CD4-positive, alpha-beta T cell treated with Interleukin-4 for 4 hours (primary cell): ENCODE data around the gene PARD3B.

Experiments used
- DNase-seq: peaks from one replicate; pipeline ENCODE4 v3.0.0-alpha.2; 2020

Gene PARD3B

GRCh38 chr2:205370726-205371125 is 825.5 kb downstream of the PARD3B start:
- no peak for DNase-seq

GRCh38 chr2:205372141-205372540 is 826.9 kb downstream of the PARD3B start:
- no peak for DNase-seq

DNA sequence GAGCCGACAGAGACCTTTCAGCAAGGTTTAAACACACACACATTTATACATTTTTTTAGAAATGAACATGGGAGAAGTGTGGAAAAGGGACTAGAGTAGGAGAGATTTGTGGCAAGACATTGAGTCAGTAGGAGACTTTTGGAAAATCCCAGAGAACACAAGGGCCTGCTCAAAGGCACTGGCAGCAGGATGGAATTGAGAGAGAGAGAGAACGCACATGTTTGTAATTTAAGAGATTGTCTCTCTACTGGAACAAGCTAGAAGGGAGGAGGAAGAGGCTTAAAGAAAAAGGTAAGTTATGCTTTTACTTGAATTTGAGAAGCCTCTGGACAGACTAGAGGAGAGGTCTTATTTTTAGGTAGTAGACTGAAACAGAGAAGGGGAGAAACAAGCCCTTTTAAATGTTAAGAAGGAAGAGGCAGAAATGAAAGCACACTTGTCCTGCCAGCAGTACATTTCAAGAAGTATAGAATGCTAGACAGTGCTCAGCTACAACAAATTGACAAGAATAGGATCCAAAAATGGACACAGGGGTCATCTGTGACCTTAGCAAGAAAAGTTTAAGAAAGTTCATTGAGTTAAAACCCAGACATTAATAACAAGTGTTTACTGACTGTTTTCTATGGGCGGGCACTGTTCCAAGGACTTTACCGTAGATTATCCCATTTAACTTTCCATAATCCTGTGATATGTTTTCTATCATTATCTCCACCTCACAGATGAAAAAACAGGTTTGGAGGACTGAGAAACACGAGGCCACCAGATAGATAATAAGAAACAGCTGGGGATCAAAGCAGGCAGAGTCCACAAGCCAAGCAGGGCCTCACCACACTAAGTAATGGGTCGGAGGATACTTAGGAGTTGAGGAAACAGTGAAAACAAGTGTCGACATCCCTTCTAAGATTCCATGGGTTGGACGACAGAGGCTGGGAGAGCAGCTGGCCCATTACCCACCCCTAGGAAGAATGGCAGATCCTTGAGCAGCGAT is 830.5 kb downstream of the PARD3B start:
- DNase-seq = no peak

DNA sequence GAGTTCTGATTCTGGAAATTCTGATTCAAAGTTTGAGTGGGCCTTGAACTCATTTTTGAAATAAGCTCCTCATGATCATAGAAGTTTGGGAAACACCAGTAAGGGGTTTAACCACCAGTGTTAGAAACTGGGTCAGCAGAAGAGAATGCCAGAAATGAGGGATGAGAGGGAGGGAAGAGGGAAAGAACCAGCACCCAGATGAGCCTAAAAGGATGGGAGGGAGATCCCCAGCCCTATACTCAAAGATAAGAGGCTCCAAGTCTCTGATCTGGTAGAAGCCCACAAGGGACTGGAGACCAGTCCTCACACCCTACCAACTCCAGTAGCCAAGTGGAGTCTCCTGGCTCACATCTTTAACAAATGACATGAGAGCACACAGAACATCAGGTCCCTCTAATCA is 832.0 kb downstream of the PARD3B start:
- no peak for DNase-seq

DNA sequence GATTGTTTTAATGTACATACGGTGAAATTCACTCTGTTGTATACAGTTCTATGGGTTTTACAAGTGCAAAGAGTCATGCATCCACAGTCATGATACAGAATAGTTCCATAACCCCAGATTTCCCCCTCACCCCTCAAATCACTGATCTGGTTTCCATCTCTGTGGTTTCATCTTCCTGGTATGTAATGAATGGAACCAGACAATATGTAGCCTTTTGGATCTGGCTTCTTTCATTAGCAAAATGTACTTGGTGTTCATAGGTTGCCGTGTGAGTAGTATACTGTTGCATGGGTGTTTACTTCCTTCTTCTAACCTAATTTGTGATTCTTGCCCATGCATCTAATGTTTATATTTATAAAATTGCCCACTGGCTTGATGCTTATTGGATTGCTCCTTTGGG is 838.3 kb downstream of the PARD3B start:
- no peak for DNase-seq

DNA sequence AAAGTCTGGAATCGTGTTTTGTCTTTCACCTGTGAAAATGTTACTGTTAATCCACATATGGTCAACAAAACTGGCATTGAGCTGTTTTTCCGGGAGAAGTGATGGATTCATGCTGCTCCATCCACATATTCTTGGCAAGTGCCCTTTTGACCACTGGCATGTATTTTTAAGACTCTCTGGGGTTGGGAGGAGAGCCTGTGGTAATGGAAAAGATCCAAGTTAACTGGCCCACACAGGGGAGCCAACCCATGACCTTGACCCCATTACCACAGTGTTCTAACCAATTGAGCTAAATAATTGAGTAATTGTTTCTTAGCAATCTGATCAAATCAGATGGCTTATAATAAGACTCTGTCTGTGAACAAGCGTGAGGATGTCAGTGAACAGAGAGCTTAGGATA is 840.8 kb downstream of the PARD3B start:
- no peak for DNase-seq

DNA sequence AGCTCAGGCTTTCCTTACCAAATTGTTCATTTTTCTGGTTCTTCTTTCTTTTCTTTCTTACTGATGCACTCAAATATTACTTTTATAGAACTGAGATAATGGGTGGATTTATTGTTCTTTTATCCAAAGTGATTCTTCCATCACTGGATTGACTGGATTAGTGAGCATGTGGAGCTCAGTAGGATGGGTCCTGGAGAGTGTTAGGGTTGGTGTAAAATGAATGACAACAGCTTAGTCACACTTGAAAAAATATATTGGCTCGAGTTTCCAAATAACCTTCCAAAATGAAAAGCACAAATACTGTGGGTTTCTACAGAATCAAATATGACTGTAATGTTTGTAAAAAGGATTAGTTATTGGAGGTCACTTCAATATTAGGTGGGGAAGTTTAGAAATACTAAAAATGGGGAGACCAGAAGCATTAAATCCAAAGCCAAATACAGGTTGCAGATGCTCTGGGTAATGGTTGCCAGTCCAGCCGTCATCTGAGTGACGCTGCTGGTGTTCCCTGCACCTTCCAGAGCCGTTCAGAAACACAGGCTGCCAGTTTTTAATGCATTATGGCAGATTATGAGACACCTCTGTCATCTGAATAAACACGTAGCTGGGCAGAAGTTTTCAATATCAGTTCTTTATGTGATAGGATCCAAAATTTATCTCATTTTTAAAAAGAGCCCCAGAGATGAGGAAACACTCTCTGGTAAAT is 842.2 kb downstream of the PARD3B start:
- no peak for DNase-seq

DNA sequence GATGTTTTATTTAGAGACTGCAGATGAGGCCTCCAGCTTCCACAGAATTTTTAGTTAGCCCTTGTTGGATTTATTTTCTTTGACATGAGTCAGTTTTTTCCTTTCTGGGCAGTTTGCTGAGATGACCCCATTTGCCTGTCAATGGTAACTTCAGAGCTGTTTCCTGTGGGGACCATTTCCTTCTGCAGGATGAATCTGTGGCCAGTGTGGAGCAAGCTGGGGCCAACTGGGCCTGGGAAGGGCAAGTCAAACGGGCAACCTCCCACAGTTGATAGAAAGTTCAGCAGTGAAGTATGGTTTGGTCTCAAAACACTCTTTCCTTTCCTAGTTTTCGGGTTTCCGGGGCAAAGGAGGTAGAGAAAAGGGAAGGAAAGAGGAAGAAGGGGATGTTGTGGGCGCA is 845.6 kb downstream of the PARD3B start:
- no peak for DNase-seq

GRCh38 chr2:205401511-205401910 is 856.2 kb downstream of the PARD3B start:
- DNase-seq = no peak

GRCh38 chr2:205402011-205402410 is 856.7 kb downstream of the PARD3B start:
- no peak for DNase-seq

DNA sequence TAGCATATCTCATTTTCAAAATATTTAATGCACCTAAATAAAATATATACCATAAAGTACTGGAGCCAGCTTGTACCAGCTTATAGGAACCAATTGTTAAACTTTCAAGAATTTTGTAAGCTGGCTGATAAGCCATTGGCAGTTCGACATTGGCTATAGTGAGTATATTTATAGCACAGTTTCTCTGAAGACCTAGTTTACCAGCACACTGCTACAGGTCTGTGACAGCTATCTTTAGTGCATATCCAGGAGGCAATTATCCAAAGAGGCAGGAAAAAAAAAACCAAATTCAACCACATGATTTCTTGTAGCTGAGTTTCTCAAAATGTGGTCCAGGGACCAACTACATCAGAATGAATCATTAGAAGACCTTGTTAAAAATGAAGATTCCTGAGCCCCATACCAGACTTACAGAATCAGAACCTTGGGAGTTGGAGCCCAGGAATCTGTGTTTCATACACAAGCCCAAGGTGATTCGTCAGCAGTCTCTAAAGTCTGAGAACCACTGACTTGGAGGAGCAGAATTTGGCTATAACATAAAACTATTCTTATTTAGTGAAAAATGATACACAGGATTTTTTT is 858.1 kb downstream of the PARD3B start:
- DNase-seq = no peak

GRCh38 chr2:205405194-205405593 is 859.9 kb downstream of the PARD3B start:
- DNase-seq = no peak

DNA sequence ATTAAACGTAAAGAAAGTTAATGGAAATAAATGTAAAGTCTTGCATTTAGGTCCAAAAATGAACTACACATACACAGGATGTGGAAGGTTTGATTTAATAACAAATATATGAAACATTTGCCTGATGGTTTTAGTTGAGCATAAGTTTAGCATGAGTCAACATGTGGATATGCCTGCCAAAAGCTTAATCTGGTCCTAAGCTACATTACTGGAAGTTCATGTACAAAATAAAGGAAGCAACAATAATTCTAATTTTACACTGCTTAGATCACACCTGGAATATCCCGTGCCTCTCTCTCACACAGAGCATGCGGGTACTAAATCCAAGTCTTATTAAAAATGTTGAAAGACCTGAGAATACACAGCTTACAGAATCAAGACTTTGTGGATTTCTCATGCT is 860.5 kb downstream of the PARD3B start:
- no peak for DNase-seq

DNA sequence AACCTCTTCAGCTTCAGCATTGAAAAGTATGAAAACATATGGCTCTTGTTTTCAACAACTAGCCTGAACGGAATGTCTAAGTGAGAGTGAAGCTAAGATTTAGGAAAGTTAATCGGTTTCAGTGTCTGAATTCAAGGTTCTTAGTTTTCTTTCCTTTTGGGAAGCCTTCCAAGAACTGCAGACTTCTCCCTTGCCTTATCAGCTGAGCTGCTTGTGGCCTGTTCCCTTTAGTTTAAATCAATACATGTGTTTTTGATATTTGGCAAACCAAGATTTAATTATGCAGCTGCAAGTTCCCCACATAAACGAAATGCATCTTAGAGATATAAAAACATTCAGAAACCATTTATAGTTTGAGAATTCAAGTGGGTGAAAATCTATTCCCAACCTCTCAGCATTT is 862.7 kb downstream of the PARD3B start:
- no peak for DNase-seq

DNA sequence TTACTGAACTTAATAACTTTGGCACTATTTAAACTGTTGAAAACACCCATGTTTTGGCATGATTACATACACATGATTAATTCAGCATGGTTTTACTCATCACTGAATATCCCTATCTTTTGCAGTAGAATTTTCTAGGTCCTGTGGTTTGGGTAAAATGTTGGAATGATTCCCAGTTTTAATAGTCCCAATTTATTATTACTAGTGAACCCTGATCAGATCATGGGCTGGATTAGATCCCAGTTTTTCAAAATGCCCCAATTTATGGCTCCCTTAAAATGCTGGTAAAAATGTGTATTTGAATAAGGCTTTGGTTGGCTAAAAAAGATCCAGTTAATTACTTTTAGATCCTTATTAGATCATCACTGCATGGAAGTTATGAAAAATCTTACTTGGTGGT is 863.4 kb downstream of the PARD3B start:
- no peak for DNase-seq

DNA sequence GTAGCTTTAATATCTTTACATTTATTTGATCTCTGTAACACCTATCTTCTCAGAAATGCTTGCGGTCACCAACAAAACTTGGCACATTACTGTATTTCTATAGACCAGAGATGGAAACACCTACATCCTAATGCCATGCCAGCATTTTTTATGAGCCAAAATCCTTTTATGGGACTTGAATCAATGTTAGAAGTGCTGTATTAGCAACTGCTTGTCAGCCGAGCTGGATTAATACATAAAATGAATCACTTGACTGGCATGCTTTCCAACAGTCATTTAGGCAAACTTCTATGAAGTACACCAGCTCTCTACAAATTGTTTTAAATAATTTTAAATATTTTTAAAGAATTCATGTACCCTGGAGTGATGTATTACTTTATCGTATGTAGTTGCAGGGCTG is 864.1 kb downstream of the PARD3B start:
- DNase-seq = no peak

- DNase-seq = no peak
Observed at GRCh38 chr2:205411558-205411957, 866.3 kb downstream of the PARD3B start.

DNA sequence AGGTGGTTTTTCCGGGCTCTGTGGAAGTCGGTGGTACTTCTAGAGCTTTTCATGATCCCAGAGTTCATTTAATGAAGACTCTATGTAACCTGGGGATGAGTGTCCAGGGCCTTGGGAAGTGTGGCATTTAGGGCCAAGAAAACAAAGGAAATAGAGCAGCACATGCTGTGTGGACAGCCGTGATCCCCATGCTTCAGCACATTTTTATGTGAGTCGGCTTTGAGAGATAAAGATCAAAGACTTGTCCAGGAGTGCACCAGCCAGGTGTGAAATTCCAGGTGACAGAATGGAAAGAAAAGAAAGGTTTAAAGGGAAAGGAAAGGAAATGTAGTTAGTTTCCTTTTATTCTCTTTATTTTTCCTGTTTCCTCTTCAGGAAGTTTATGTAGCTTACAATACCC is 879.1 kb downstream of the PARD3B start:
- no peak for DNase-seq

DNA sequence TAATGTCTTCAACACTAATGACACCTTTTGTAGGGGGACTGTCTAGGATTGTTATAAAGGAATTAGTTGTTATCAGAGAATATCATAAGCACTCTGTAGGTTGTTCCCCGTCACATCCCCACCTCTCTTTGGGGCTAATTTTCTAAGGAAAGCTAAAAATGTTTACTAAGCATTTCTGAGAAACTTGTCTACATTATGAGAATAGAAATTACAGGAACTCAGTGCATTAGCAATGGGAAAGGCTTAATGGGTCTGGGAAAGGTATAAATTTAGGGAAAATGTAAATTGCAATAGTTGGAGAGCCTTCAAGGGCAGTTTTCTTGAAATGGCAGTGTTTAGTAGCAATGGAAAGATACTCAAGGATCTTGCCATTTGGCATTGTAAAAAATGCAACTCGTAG is 879.8 kb downstream of the PARD3B start:
- no peak for DNase-seq

- DNase-seq = no peak
Observed at GRCh38 chr2:205427112-205427511, 881.8 kb downstream of the PARD3B start.

- no peak for DNase-seq
Observed at GRCh38 chr2:205428811-205429210, 883.5 kb downstream of the PARD3B start.

- no peak for DNase-seq
Observed at GRCh38 chr2:205435970-205436369, 890.7 kb downstream of the PARD3B start.

DNA sequence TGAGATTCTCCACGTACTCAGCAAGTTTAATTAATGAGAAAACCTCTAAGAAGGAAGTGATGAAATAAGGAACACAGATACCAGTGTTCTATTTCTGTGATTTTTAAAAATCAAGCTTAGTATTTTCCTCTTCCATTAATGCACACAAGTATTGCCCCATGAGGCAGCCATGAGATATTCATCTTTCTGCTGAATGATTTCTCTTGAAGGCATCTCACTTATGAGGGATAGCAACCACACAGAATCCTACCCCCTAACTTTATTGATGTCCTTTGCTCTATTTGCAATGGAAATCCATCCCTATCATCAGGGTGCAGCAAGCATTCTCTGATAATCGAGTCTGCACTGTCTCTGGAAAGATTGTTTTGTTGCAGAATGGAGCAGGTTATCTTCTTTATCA is 893.0 kb downstream of the PARD3B start:
- DNase-seq = no peak

GRCh38 chr2:205439621-205440020 is 894.3 kb downstream of the PARD3B start:
- DNase-seq = no peak
